ENCODE measurements around the gene PLD1.
A peak's percentile ranks its signal among the peaks of the same experiment; 100 is the strongest.
"Not testable (repeated sequence)": the region's sequence is repeated elsewhere in the genome, so short reads cannot be mapped to it uniquely, and the experiment has no call there.

PLD1 gene

DNA sequence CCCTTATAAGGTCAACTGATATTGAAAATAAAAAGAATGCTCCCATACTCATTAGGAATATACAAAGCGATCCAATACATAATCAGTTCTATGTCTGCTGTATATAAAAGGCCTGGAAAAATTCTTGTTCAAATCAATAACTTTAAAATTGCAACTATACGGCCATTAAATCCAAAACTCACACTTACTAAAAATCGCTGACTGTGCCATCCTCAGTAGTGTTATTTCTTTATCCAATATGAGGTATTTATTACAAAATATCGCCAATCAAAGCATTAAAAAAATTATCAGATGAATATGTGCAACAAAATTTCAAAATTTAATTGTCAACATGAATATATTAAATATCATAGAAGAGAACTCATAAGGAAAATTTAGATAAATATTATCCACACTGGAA is 146.5 kb downstream of the PLD1 start:
- no peak for DNase-seq (ENCODE audit: low read depth, low spot score)

DNA sequence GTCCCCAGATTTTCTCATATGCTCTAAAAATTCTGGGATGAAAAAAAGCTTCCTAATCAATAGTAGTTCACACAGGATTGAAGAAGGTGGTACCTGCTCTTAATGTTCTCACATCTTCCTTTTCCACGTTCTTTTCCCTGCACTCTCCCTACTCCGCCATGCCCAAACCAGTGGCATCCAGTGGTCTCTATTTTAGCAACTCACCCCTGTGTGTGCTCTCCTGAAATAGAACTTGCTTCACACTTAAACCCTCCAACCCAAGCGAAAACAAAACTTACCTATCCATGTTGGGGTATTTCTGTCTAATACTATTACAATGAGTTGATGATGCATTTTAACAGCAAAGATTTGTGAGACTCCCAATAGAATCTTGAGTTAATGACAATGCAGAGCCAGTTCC is 148.8 kb downstream of the PLD1 start:
- no peak for DNase-seq (ENCODE audit: low read depth, low spot score)

DNA sequence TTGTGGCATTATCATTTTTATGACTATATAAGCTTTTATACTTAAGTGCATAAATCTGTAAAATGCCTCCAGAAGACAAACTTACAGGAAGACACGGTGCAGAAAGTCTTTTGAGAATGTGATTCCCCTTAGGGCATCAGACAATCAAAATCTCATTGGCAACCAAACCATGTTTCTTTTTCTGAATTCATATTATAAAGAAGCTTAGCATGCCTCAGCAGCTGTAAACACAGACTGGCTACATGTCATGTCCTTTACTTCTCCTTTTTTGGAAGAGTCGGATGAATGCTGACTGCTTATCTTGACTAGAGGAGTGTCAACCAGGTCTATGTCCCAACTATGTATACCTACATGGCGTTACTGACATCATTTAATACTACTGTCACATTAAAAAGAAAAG is 150.1 kb downstream of the PLD1 start:
- no peak for DNase-seq (ENCODE audit: low read depth, low spot score)

DNA sequence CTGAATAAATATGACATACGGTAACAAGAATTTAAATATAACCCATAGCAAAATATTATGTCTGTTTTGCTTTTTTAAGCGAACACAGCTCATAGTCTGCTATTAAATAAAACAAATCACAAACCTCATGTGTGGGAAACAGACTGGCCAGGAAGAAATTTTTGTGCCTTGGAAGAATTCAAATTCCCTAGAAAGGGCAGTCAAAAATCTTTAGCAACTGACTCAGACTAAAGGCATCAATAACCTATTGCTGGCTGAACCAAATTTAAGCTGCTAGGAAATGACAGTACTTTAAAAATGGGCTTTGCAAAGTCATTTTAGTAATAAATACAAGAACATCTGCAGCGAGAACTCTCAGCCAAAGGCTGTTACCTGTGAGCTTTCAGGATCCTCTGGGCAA is 151.4 kb downstream of the PLD1 start:
- no peak for DNase-seq (ENCODE audit: low read depth, low spot score)

DNA sequence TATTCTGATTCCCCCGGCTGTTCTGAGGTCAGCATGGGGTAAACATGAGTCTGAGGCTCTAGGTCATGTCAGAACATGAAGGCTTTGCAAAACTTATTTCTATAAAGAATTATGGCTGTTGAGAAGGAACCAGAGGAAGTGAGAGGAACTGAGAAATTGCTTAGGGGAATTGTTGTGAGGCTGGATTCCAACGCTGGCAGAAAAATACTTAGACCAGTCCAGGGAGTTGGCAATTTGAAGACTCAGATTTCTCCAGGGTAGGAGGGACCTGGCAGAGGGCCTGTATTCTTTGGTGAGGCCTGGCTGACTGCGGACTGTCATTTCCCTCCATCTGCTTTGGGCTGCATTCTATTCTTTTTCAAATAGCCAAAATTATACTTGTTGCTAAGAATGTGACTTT is 155.5 kb downstream of the PLD1 start:
- peak; percentile 9 for DNase-seq (ENCODE audit: low read depth, low spot score)

DNA sequence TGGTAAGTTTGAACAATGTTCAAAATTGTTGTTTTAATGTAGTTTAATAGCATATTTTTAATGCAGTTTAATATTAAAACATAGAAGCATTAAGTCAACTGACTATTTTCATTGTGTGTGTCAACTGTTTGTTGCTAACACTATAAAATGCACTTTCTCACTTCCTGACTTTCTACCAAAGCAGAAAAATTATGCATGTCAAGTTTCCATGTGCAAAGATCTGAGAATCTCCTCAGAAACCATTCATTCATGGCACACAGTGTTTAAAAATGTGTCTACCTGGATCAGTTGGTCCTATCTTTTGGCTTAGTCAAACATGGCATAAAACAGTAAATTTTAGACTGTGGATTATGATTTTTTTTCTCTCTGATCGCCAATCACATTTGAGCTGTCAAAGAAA is 156.0 kb downstream of the PLD1 start:
- no peak for DNase-seq (ENCODE audit: low read depth, low spot score)

DNA sequence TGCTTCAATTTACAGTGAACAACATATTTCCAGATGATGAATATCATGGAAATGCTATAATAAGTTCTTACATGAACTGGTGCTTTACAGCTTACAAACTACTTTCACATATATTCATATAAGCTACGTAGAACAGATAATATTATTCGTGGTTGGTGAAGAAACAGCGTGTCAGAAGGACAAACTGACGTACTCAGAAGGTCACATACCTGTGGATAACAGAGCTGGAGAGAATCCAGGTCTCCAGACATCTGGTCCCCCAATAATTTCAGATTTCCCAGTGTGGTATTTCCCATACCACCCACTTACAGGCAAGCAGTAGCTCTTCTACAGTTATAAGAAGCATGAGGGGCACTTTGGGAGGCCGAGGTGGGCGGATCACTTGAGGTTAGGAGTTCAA is 156.6 kb downstream of the PLD1 start:
- no peak for DNase-seq (ENCODE audit: low read depth, low spot score)

DNA sequence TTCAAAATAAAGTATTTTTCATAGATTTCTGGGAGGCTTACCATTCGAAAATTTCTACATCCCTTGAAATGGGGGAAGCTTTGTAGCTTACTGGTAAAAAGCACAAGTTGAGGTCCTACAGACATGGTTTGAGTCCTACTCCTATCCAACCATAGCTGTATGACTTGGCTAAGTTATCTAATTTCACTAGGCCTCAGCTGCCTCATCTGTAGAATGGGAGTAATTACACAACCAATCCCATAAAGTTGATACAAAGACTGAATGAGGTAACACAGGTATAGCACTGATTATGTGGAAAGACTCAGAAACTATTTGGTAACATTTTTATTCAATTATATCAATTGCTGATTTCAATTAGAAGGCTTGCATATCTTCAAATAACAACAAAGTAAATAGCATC is 157.4 kb downstream of the PLD1 start:
- no peak for DNase-seq (ENCODE audit: low read depth, low spot score)

DNA sequence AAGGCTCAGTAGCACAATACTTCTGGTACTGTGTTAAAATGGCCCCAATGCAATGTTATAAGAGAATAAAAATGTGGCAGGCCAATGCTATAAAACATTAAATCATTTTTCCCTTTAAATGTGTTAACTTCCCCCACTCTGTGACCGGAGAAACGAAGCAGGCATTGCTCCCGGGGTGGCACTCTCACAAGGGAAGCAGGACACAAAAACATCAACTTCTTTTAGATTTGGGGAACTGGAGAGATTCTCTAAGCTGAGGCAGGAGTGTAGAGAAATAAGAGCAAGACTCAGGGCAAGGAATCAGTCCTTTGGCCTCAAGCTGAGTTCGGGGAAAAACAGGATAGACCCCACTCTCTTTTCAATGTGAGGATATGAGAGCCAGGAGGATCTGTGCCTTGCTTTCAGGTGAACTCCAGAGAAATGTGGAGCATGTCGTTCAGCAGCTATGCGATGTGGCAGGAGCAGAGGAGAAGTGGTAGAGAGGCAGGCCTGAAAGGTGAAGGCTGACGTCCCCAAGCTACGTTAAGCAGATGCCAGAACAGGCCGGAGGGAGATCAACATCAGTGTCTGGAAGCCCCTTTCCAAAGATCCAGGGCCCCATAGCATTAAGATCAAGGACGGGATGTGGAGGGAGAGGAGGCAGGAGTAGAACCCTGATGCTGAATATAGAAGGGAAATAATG is 160.2 kb downstream of the PLD1 start:
- no peak for DNase-seq (ENCODE audit: low read depth, low spot score)

DNA sequence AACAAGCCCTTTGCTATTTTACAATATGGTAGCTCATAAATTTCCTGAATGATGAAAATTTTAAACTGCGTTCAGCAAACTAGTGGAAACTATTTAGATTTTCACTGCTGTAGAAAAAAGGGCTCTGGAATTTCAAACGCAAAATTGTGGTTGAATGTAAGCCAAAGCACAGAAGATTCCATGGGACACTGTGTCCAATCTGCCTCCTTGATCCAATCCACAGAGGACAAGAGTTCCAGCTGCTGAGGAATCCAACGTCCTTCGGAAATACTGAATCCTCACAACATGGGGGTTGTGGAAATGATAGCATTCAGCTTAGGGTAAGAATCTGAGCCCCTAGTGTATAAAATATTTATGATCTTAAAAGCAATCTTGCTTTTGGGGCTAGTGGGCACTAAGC is 161.0 kb downstream of the PLD1 start:
- DNase-seq (ENCODE audit: low read depth, low spot score) = no peak

DNA sequence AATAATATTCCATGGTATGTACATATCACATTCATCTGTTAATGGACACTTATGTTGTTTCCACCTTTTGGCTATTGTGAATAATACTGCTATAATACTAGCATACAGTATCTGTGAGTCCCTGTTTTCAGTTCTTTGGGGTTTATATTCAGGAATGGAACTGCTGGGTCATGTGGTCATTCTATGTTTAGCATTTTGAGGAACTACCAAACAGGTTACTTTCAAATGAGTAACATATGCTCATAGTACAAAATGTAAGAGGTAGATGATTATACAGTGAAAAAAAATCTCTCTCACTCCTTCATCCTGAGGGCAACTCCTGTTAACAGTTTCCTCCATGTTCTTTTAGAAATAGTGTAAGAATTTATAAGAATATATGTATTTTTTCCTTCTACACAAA is 162.2 kb downstream of the PLD1 start:
- no peak for DNase-seq (ENCODE audit: low read depth, low spot score)

DNA sequence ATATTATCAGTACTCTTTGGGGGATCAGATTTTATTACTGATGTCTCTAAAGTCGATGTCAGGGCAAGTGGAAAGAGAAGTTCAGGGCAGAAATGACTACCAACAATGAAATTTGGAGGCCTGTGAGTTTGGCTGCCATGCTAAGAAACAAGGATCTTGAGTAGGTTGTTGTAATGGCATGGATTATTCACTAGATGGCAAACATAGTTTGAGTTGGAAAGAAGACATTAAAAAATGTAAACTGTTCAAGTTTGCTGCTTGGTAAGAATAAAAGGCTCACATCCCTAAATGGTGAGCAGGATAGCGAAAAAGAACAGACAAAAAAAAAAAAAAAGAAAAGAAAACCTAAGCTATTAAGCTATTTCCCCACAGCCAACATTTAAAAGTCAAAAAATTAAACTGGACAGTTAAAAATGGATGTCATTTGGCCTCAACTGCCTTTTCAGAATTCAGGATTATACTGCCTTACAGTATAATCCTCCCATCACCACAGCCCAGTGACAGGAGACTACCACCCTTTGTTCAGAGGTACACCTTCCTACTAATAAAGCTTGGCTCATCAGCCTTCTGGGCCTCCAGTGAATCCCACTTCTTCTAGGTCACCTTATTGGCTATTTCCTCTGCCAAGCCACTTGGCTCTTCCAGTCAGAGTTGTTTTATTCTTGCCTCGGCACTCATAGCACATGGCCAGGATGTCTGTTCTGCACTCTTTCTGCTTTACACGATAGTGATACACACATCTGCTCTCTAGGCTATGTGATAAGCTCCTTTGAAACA is 163.7 kb downstream of the PLD1 start:
- DNase-seq (ENCODE audit: low read depth, low spot score) = peak; percentile 36

DNA sequence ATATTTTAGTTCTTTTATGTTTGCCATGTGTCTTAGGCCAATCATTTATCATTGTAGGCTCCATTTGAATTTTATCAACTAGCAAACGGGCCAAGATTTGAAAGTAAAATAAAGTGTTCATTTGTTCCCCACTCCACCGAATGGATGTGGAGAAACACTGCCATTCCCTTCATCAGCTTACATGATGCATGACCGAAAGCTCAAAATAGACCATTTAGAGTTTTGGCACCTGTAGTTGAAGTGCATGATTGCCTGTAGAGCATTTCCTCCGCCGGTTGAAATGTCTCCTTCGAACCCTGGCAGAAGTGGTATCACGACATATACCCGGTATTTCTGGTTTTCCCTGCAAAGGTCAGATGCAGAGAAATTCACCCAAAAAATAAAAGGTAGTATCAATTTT is 165.6 kb downstream of the PLD1 start:
- no peak for DNase-seq (ENCODE audit: low read depth, low spot score)

DNA sequence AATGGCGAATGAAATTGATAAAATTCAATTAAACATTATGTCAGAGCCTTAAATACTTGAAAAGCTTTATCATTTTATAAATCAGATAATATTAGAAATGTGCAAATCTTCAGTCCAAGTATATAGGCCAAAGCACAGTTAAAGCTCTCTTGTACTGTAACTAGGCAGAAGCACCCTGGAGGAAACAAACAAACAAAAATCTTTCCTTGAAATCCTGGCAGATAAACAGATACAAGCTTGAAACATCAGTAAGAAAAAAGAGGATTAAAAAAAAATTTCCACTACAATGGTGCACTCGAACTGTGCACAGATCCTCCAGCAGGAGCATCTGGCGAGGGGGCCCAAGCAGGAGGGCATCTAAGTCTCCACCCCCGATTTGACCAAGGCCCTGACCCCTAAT is 166.6 kb downstream of the PLD1 start:
- DNase-seq (ENCODE audit: low read depth, low spot score) = no peak

DNA sequence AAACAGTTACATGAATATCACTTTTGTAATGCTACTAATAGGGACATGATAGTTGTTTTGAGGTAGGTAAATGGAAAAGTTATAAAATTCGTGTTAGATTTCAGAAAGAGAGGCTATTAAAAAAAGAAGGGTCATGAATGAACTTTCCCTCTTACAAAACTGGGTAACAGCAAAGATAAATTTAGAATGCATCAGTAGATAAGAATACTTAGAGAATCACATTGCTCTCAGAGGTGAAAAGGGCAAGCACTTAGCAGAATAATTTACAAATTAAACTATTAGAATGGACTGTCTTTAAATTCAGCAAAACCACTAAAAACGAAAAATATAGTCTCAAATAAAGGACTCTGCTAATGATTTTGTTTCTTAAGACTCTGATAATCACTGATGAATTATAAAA is 167.2 kb downstream of the PLD1 start:
- DNase-seq (ENCODE audit: low read depth, low spot score) = no peak

DNA sequence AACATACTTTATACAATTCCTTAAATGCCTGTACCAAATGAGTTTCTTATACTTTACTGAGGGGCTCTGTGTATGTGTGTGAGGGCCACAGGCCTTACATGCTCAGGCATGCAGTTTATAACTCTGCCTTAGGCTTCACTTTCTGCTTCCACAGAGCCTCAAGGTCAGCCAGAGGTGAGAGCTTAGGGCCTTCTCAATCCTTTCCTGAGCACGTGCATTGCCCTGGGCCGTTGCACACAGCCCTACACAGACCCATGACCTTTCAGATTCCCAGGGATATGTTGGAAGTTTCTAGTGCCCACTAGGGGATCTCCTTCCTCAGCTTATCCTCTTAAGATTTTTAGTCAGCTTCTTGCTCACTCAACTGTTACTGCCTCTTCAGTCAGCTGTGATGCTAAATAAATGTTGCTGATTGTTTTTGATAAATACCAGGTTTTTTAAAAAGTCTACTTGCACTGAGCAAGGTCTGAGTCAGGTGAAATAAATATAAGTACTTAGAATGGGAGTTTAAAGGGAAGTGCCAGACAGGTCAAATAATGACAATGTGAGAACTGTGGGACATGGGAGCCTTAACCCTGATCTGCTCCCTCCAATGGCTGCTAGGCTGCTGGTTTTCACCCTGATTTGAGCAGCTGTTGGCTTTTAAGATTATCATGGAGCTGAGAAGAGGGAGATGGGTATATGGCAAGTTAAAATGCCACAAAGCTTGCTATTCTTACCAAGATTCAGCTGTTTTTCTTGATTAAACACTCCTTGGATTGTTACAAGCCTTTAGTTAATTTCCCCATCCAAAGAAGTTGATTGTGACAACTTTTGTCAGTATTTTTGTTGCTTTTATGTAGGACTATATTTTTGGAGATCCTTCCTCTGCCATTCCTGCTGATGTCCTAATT is 169.5 kb downstream of the PLD1 start:
- DNase-seq (ENCODE audit: low read depth, low spot score) = no peak

DNA sequence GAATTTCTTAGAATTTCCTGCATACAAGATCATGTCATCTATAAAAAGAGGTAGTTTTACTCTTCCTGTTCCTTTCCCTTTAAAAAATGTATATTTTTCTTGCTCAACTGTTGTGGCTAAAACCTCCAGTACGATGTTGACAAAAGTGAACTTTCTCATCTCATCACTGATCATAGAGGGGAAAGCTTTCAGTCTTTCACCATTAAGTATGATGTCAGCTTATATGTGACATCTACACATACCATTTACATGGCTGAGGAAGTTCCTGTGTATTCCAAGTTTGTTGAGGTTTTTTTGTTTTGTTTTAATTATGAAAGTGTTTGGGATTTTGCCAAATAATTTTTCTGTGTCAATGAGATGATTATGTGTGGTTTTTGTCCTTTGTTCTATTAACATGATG is 173.6 kb downstream of the PLD1 start:
- DNase-seq (ENCODE audit: low read depth, low spot score) = no peak

DNA sequence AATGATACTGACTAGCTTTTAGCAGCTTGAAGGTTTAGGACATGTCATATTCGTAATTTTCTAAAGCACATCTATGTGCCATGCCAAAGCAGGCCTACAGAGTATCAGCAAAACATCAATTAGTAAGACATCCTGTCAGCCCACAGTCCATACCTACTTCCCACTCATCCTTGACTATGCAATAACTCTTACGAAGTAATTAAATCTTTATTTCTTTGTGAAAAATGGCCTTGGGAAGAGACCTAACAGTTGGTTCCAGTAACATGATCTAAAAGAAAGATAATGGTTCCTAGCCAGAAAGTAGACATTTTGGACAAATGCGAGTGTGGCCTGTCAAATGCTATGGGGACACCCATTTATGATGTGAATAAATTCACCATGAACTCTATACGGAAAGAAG is 177.5 kb downstream of the PLD1 start:
- no peak for DNase-seq (ENCODE audit: low read depth, low spot score)

DNA sequence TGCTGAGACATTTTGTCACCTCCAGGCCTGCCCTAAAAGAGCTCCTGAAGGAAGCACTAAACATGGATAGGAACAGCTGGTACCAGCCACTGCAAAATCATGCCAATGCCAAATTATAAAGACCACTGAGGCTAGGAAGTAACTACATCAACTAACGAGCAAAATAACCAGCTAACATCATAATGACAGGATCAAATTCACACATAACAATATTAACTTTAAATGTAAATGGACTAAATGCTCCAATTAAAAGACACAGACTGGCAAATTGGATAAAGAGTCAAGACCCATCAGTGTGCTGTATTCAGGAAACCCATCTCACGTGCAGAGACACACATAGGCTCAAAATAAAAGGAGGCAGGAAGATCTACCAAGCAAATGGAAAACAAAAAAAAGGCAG is 183.5 kb downstream of the PLD1 start:
- DNase-seq (ENCODE audit: low read depth, low spot score) = not testable (repeated sequence)

DNA sequence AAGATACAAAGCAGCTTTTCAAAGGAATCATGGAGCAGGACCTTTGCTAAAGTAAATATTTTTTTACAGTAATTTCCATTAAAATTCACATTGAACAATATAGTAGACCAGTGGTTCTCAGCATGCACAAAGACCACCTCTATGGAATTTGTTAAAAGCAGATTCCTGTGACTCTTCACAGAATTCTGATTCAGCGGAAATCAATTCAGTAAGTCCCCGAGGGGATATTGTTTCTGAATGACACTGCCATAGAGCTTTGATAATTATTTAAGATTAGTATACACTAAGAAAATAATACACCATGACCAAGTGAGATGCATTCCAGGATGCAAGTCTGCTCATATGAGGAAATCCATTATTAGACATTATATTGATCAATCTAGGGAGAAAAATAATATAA is 188.2 kb downstream of the PLD1 start:
- no peak for DNase-seq (ENCODE audit: low read depth, low spot score)

DNA sequence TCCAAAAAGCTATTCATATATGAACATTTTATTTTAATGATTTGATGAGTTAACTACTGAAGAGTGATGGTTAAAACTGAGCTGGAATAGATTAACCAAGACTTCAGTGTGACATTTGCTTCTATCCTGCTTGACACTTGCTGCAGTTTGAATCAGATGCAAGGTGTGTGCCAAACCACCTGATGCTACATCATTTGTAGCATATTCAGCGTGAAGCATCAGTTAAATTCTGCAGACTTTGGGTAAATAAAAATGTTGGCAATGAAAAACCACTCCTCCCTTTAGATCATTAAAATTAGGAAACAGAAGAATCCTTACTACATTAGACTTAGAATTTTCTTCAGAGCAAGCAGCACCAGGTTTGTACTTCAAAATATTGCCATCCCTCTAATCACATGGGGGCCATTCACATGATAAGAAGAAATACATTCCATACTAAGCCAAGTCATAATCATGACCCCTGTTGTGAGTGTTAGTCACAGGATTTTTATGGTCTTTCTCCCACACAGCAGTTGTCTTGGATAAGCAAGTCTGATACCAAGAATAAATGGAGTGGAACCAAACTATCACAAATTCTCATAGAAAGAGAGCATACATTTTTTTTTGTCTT is 189.4 kb downstream of the PLD1 start:
- peak; percentile 61 for DNase-seq (ENCODE audit: low read depth, low spot score)

DNA sequence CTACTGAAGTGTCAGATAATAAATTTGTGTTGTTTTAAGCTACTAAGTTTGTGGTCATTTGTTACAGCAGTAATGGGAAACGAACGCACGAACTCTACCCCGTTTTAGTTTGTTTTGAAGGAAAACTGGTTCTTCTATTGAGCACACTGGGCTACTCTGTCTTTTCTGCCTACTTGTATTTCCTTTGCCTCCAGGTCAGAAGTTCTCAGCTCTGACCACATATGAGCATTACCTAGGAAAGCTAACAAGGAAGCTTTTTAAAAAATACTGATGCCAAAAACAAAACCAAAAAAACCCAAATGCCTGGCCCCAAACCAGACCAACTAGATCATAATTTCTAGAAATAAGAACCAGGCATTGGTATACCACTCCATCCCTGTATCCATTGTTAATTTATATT is 193.5 kb downstream of the PLD1 start:
- no peak for DNase-seq (ENCODE audit: low read depth, low spot score)

All from smooth muscle cell of the brain vasculature (primary cell).